Mucosa of rectum (tissue), 2 donors: ENCODE results near the gene AKT1.

ENCODE experiments used
- H3K27ac ChIP-seq, 2 donors: one replicate each; pipeline ENCODE4 v1.7.0; 2013; ENCODE audit warnings: inconsistent platforms in 2 of 2, low read depth in 2 of 2, low read length in 2 of 2
- H3K27me3 ChIP-seq, 2 donors: one replicate each; pipeline ENCODE4 v1.7.0; 2013; ENCODE audit warnings: low read length in 2 of 2; ENCODE audit not compliant: control insufficient read depth in 2 of 2, insufficient read depth in 2 of 2
- H3K36me3 ChIP-seq, 2 donors: one replicate each; pipeline ENCODE4 v1.7.0; 2013; ENCODE audit warnings: low read length in 2 of 2; ENCODE audit not compliant: control insufficient read depth in 2 of 2, insufficient read depth in 2 of 2
- H3K4me1 ChIP-seq, 2 donors: one replicate each; pipeline ENCODE4 v1.7.0; 2013; ENCODE audit warnings: low read length in 2 of 2, mild to moderate bottlenecking in 1 of 2; ENCODE audit not compliant: control insufficient read depth in 2 of 2, insufficient read depth in 2 of 2
- H3K4me3 ChIP-seq, 2 donors: one replicate each; pipeline ENCODE4 v1.7.0; 2013; ENCODE audit warnings: low read length in 2 of 2
- H3K9ac ChIP-seq, 2 donors: one replicate each; pipeline ENCODE4 v1.7.0; 2013; ENCODE audit warnings: low read length in 2 of 2, low read depth in 1 of 2, mild to moderate bottlenecking in 1 of 2
- H3K9me3 ChIP-seq, 2 donors: one replicate each; pipeline ENCODE4 v1.7.0; 2013; ENCODE audit warnings: low read length in 2 of 2; ENCODE audit not compliant: control insufficient read depth in 2 of 2
- donor health status: healthy.
- donor health status: Normal muscosa, but diverticular disease.

The AKT1 gene

DNA sequence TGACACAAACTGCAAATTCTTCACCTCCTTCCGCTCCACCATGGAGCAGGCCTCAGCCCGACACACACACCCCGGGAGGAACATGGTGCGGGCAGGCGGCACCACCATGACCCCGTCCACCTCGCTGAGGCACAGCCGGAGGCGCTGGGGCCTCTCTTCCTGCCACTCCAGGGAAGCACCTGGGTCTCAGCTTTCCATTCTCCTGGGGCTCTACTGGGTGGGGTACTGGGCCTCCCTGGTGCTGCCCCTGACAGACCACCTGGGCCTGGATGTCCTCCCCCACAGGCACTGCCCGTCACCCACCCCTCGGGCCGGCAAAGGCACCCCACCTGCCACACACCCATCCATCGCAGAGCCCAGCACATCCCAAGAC is 9.9 kb downstream of the AKT1 start:
- Histone ChIP-seq H3K9me3 (no peaks in the 10 kb centered on the region), H3K27me3 (no peaks in the 10 kb centered on the region), H3K4me1 (peaks cover 2 to 10% of the 10 kb centered on the region in 2 donors), H3K36me3 (peaks cover 9 to 15% of the 10 kb centered on the region in 2 donors), H3K27ac (no peak overlapping the region), H3K4me3 (no peak overlapping the region), H3K9ac (no peak overlapping the region)

DNA sequence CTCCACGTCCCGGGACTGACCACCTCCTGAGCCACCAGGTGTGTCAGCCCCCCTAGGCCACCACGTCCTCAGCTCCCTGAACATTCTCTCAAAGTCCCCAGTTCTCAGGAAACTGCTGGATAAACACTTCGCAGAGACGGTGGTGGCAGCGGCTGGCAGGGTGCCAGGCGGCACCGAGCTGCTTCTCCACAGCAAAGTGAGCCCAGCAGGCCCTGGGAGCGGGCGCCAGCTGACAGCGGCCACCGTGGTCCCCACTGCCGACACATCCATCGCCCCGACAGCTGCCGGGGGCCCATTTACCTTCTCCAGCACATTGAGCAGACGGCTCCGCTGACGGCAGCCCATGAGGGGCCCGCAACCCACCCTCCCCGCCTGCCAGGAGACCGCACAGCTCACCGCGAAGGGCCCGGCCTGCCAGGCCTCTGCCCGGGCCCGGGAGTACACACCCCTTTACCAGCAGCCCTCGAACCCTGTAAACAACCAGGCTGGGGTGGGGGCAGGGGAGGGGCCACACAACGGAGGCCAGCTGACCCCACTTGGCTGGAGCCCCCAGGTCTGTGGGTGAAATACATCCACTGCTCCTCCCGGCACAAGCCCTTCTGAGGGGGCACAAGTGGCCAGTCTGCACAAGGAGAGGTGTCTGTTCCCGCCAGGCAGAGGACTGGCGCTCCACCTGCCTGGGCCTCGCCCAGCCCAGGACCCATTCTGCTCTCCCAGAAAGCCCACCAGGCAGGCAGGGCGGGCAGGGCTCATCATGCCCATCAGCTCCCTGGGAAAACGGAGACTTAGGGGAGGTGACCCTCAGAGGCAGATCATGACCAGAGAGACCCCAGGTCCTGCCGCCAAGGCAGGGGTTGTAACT is 10.5 kb downstream of the AKT1 start:
- Histone ChIP-seq H3K4me1 (peaks cover 2 to 10% of the 10 kb centered on the region in 2 donors), H3K4me3 (no peak overlapping the region), H3K27ac (no peak overlapping the region), H3K36me3 (peaks cover 9 to 11% of the 10 kb centered on the region in 2 donors), H3K27me3 (no peaks in the 10 kb centered on the region), H3K9ac (no peak overlapping the region), H3K9me3 (no peaks in the 10 kb centered on the region)

DNA sequence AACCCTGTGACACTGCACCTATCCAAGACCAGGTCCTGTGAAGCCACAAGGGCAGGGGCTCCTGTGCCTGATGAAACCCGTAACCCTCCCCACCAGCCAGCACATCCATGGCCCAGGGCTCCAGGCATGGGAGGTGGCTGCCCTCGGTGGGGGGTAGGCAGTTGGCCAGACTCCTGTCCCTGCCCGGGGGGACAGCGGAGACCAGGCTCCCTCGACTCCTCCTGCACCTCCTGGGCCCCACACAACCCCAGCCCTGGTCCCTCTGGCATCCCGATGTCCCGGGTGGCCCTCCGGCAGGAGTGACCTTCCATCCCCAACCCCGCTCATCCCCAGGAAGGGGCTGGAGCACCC is 11.4 kb downstream of the AKT1 start:
- H3K36me3 ChIP-seq = peaks cover under 1 to 6% of the 10 kb centered on the region in 2 donors
- H3K9me3 ChIP-seq = no peaks in the 10 kb centered on the region
- no peak overlapping the region for H3K27ac ChIP-seq
- no peaks in the 10 kb centered on the region for H3K27me3 ChIP-seq
- H3K4me3 ChIP-seq = no peak overlapping the region
- H3K4me1 ChIP-seq = peaks cover 2 to 10% of the 10 kb centered on the region in 2 donors
- H3K9ac ChIP-seq = no peak overlapping the region

DNA sequence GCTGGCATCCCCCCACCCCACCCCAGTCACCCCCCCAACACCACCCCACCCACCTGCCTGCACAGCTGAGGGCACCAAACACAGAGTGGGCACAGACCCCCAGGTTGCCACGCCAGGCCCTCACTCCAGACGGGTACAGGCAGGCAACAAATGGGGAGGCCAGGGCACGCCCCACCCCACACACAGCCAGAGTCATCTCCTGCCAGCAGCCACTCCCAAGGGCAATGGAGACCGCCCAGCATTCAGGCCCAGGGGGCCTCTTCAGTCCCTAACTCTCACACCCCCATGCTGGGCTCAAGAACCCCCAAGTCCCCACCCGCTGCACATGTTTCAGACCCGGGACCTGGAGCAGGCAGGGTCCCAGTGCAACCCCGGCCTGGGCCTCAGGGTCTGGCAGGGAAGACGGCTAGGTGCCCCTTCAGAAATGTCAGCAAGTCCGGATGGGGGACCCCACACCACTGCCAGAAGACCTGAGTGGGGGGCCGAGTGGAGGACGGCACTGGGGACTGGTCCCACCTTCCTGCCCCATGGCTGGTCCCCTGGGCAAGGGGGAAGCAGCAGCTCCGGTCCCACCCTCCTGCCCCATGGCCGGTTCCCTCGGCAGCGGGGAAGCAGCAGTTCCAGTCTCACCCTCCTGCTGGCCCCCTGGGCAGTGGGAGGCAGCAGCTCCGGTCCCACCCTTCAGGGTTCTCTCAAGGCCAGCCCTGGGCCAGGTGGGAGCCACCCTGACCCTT is 11.9 kb downstream of the AKT1 start:
- peaks cover 0 to 6% of the 10 kb centered on the region in 2 donors for H3K36me3 ChIP-seq
- no peak overlapping the region for H3K4me3 ChIP-seq
- H3K9me3 ChIP-seq = no peaks in the 10 kb centered on the region
- H3K27me3 ChIP-seq = no peaks in the 10 kb centered on the region
- peaks cover 2 to 8% of the 10 kb centered on the region in 2 donors for H3K4me1 ChIP-seq
- H3K9ac ChIP-seq = no peak overlapping the region
- no peak overlapping the region for H3K27ac ChIP-seq

DNA sequence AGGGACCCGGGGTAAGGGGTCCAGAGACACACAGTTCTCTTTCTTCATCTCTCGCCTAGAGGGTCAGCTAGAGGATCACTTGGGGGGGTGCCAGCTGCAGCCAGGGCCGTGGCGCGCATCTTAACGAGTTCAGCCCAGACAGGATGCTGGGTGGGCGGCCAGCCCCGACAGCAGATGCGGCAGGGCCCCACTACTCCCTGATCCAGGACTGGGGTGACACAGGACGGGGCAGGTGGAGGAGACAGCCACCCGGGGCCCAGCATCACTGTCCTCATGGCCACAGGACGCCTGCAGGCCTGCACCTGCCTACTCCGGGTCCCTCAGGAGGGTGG is 12.8 kb downstream of the AKT1 start:
- Histone ChIP-seq H3K9me3 (no peaks in the 10 kb centered on the region), H3K36me3 (peaks cover 0 to 6% of the 10 kb centered on the region in 2 donors), H3K27me3 (no peaks in the 10 kb centered on the region), H3K4me1 (peaks cover 0 to 3% of the 10 kb centered on the region in 2 donors), H3K4me3 (no peak overlapping the region), H3K9ac (no peak overlapping the region), H3K27ac (no peak overlapping the region)

DNA sequence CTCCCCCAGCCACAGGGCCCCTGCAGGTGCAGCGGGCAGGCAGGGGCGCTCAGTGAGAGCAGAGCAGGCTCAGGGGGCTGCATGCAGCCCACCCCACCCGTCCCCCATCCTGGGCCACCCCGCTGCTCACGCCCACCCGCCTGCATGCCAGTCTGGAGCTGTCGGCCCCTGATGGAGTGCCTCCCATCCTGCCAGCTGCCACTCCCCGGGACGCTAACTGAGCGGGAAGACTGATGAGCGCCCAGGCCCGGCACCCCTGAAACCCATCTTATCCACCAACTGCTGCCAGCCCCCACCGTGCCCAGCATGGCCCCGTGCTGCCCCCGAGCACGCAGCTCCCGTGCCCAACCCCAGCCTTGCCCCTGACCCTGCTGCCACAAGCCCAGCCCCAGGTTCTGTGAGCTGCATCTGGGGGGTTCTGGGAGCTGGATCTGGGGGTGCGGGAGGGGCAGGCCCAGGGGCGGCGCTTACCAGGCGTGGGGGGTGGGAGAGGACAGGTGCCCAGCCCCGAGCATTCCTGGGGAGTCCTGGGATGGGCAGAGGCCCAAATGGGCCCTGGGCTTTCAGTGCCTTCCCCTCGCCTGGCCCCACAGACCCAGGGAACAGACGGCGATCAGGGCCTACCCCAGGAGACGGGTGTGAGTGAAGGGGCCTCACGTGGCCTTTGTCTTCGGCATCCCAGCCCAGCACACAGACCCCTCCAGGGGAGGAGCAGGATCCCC is 13.3 kb downstream of the AKT1 start:
- Histone ChIP-seq H3K36me3 (peaks cover 0 to 5% of the 10 kb centered on the region in 2 donors), H3K4me3 (no peak overlapping the region), H3K9me3 (no peaks in the 10 kb centered on the region), H3K9ac (no peak overlapping the region), H3K27me3 (no peaks in the 10 kb centered on the region), H3K4me1 (peaks cover 0 to under 1% of the 10 kb centered on the region in 2 donors), H3K27ac (no peak overlapping the region)

DNA sequence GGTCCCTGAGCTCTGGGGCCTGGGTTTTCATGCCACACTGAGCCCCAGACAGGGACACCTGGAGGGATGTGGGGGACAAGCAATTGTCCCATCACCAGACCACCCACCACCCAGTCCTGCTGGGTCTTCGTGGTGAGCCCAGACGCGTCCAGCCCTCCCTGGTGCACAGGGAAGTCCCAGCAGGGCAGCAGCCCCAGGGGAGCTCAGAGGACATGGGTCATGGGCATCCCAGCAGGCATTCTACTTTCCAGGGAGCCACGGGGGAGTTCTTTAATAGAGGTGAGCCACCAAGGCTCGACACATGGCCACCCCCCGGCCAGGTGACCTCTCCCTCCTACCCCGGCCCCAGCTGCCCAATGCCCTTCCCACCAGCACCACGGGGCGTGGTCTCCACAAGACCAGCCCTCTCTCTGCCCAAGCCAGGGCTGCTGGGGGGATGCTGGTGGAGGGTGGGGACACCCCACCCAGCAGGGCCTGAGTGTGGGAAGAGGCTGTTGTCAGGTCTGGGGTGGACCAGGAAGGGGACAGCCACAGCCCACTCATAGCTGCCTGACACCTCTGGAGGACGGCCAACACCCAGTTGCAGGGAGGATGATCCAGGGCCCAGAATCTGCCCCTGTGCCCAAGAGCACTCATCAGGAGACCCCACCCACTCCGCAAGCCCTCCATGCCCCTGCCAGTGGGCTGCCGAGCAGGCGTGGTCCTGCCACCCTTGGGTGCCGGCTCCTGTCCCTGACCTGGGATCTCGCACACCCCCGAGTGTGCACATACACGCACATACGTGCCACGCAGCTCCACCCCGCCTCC is 14.1 kb downstream of the AKT1 start:
- Histone ChIP-seq H3K4me1 (no peaks in the 10 kb centered on the region), H3K27ac (no peak overlapping the region), H3K27me3 (no peaks in the 10 kb centered on the region), H3K9ac (no peak overlapping the region), H3K9me3 (no peaks in the 10 kb centered on the region), H3K4me3 (no peak overlapping the region), H3K36me3 (peaks cover 2 to 7% of the 10 kb centered on the region in 2 donors)

DNA sequence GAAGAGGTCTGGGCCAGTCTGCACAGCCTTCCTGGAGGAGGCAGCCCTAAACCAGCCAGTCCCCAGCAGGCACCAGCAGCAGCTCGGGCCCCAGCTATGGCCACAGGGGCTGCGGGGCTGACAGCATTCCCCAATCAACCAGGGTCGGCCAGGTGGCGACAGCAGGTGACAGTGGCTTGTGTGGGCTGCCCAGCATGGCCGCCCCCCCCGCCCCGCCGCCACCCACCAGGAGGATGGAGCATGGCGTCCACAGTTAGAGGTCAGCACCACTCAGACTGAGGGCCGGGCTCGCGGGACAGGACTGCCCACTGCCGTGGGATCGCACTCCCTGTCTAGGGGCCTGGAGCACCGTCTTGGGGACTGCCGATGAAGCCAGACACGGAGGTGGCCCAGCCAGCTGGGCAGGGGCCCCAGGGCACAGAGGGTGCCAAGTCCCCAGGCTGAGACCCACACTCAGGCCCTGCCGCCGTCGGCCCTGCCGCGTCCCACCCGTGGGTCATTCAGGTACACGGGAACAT is 15.0 kb downstream of the AKT1 start:
- no peaks in the 10 kb centered on the region for H3K9me3 ChIP-seq
- peaks cover 6 to 7% of the 10 kb centered on the region in 2 donors for H3K36me3 ChIP-seq

DNA sequence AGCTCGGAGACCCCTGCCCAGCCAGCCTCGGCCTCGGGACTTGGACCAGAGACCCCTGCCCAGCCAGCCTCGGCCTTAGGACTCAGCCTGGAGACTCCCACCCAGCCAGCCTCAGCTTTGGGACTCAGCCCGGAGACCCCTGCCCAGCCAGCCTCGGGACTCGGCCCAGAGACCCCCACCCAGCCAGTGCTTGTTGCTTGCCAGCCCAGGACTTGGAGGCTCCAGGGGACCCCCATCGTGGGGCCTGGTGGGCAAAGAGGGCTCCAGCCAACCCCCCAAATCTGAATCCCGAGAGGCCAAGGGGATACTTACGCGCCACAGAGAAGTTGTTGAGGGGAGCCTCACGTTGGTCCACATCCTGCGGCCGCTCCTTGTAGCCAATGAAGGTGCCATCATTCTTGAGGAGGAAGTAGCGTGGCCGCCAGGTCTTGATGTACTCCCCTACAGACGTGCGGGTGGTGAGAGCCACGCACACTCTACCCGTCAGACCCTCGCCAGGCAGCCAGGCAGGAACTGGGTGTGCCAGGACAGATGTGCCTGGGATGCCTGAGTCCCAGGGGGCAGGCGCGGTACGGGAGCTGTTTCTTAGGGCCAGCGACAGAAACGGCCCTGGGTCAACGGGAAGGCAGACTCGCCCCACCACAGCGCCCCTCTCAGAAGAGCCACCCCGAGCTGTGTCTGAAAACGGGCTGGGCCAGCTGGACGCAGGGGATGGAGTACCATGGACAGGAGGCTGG is 15.6 kb downstream of the AKT1 start:
- H3K27ac ChIP-seq = no peak overlapping the region
- H3K36me3 ChIP-seq = peaks cover 7 to 11% of the 10 kb centered on the region in 2 donors
- no peak overlapping the region for H3K9ac ChIP-seq
- no peaks in the 10 kb centered on the region for H3K9me3 ChIP-seq
- H3K27me3 ChIP-seq = no peaks in the 10 kb centered on the region
- no peak overlapping the region for H3K4me3 ChIP-seq
- no peaks in the 10 kb centered on the region for H3K4me1 ChIP-seq

More for the DNA sequence above, 15.0 kb downstream of the AKT1 start:
- no peak overlapping the region for H3K9ac ChIP-seq
- H3K27ac ChIP-seq = no peak overlapping the region
- no peaks in the 10 kb centered on the region for H3K4me1 ChIP-seq
- H3K27me3 ChIP-seq = no peaks in the 10 kb centered on the region
- no peak overlapping the region for H3K4me3 ChIP-seq
